HTERT RPE-1 (cell line): ENCODE data around the gene ZNF503.

ENCODE experiments used
- in situ Hi-C: fragments of 300-500 bp; cut with MboI; formaldehyde crosslinking; loops from 4 replicates; pipeline ENCODE4 v1.14.3; 2020; ENCODE audit warnings: low sequenced_read_pairs

ZNF503 gene

GRCh38 chr10:75401569-75402485 is at the start of gene ZNF503:
Gene ZNF503 (minus strand): TSS chr10:75401764. CDS start chr10:75401419, 345 bp downstream.
- in situ Hi-C loops: no loop called here

- in situ Hi-C loops: no loop called here
Measured at GRCh38 chr10:75450644-75451640, 49.4 kb upstream of the ZNF503 start.

- in situ Hi-C loops: no loop called here
Measured at GRCh38 chr10:75450075-75450445, 48.5 kb upstream of the ZNF503 start.

- in situ Hi-C loops: no loop called here
Measured at GRCh38 chr10:75449382-75450074, 48.0 kb upstream of the ZNF503 start.

- in situ Hi-C loops: no loop called here
Measured at GRCh38 chr10:75448166-75448565, 46.6 kb upstream of the ZNF503 start.

GRCh38 chr10:75446508-75446907 is 44.9 kb upstream of the ZNF503 start:
- in situ Hi-C loops: no loop called here

- in situ Hi-C loops: no loop called here
Measured at GRCh38 chr10:75444781-75445386, 43.3 kb upstream of the ZNF503 start.

- in situ Hi-C loops: no loop called here
Measured at GRCh38 chr10:75443362-75443761, 41.8 kb upstream of the ZNF503 start.

GRCh38 chr10:75441682-75442081 is 40.1 kb upstream of the ZNF503 start:
- in situ Hi-C loops: no loop called here

GRCh38 chr10:75441196-75441595 is 39.6 kb upstream of the ZNF503 start:
- in situ Hi-C loops: no loop called here

GRCh38 chr10:75440271-75440793 is 38.8 kb upstream of the ZNF503 start:
- in situ Hi-C loops: no loop called here

GRCh38 chr10:75439811-75440210 is 38.2 kb upstream of the ZNF503 start:
- in situ Hi-C loops: no loop called here

GRCh38 chr10:75438275-75438674 is 36.7 kb upstream of the ZNF503 start:
- in situ Hi-C loops: no loop called here

GRCh38 chr10:75437693-75438092 is 36.1 kb upstream of the ZNF503 start:
- in situ Hi-C loops: no loop called here

GRCh38 chr10:75436896-75437295 is 35.3 kb upstream of the ZNF503 start:
- in situ Hi-C loops: no loop called here

- in situ Hi-C loops: no loop called here
Measured at GRCh38 chr10:75435291-75435690, 33.7 kb upstream of the ZNF503 start.

GRCh38 chr10:75434291-75434690 is 32.7 kb upstream of the ZNF503 start:
- in situ Hi-C loops: no loop called here

GRCh38 chr10:75433216-75433615 is 31.7 kb upstream of the ZNF503 start:
- in situ Hi-C loops: no loop called here

GRCh38 chr10:75432763-75433162 is 31.2 kb upstream of the ZNF503 start:
- in situ Hi-C loops: no loop called here

GRCh38 chr10:75432176-75432575 is 30.6 kb upstream of the ZNF503 start:
- in situ Hi-C loops: no loop called here
